ENCODE measurements around the gene FOXL3. TPM values are rescaled to one million over a fixed set of nuclear protein-coding genes. Genes with fewer than 3 reads are reported as not detected.

FOXL3 gene
- total and polyA plus RNA-seq, 2 experiments from 2014 or later, result not detected

GRCh38 chr7:315516-316265 is 25.7 kb downstream of the FOXL3 start:
- Histone ChIP-seq H3K36me3 (replicated peaks; ENCODE audit: insufficient read depth, low read depth) (no peaks in the 10 kb centered on the region), H3K27ac (no peak overlapping the region), H3K4me2 (no peak overlapping the region), H3K4me1 (ENCODE audit: insufficient read depth) (peaks cover 24% of the 10 kb centered on the region), H3K9me2 (replicated peaks; ENCODE audit: insufficient read depth) (no peaks in the 10 kb centered on the region), H3K27me3 (no peaks in the 10 kb centered on the region), H4K20me1 (ENCODE audit: insufficient read depth, poor library complexity, severe bottlenecking) (no peaks in the 10 kb centered on the region), H3K4me3 (no peak overlapping the region), H3K9me3 (ENCODE audit: low read depth) (no peaks in the 10 kb centered on the region), H2AFZ (no peak overlapping the region), H3K79me2 (no peaks in the 10 kb centered on the region)
- WGBS (ENCODE audit: low lambda C conversion rate, missing lambda C conversion rate), result 85% methylated on average over 16 of the region's 16 CpGs
- DNase-seq (ENCODE audit: low spot score), result no peak
- TF ChIP-seq EZH2 (IDR thresholded peaks at IDR 0.05; ENCODE audit: borderline replicate concordance), result no peak
- TF ChIP-seq, protein P1, sequence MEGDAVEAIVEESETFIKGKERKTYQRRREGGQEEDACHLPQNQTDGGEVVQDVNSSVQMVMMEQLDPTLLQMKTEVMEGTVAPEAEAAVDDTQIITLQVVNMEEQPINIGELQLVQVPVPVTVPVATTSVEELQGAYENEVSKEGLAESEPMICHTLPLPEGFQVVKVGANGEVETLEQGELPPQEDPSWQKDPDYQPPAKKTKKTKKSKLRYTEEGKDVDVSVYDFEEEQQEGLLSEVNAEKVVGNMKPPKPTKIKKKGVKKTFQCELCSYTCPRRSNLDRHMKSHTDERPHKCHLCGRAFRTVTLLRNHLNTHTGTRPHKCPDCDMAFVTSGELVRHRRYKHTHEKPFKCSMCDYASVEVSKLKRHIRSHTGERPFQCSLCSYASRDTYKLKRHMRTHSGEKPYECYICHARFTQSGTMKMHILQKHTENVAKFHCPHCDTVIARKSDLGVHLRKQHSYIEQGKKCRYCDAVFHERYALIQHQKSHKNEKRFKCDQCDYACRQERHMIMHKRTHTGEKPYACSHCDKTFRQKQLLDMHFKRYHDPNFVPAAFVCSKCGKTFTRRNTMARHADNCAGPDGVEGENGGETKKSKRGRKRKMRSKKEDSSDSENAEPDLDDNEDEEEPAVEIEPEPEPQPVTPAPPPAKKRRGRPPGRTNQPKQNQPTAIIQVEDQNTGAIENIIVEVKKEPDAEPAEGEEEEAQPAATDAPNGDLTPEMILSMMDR (IDR thresholded peaks at IDR 0.05; ENCODE audit: poor library complexity), result no peak
- no peak for TF ChIP-seq EZH2phosphoT487 (IDR thresholded peaks at IDR 0.05; ENCODE audit: low read depth, severe bottlenecking, unreplicated experiment)

- DNase-seq (ENCODE audit: low spot score), result no peak
- Histone ChIP-seq H3K4me3 (no peak overlapping the region), H3K4me2 (no peak overlapping the region), H3K27me3 (no peaks in the 10 kb centered on the region), H3K36me3 (replicated peaks; ENCODE audit: insufficient read depth, low read depth) (no peaks in the 10 kb centered on the region), H3K9me2 (replicated peaks; ENCODE audit: insufficient read depth) (no peaks in the 10 kb centered on the region), H3K27ac (peak overlapping the region; percentile 92), H3K4me1 (ENCODE audit: insufficient read depth) (peaks cover 36% of the 10 kb centered on the region), H3K79me2 (no peaks in the 10 kb centered on the region), H2AFZ (no peak overlapping the region), H4K20me1 (ENCODE audit: insufficient read depth, poor library complexity, severe bottlenecking) (no peaks in the 10 kb centered on the region), H3K9me3 (ENCODE audit: low read depth) (no peaks in the 10 kb centered on the region)
- WGBS (ENCODE audit: low lambda C conversion rate, missing lambda C conversion rate), result 94% methylated on average over 27 of the region's 27 CpGs
- TF ChIP-seq EZH2phosphoT487 (IDR thresholded peaks at IDR 0.05; ENCODE audit: low read depth, severe bottlenecking, unreplicated experiment) (no peak), EZH2 (IDR thresholded peaks at IDR 0.05; ENCODE audit: borderline replicate concordance) (no peak)
- TF ChIP-seq, protein P1 (IDR thresholded peaks at IDR 0.05; ENCODE audit: poor library complexity), result no peak
Observed at GRCh38 chr7:317643-318405, 27.9 kb downstream of the FOXL3 start.

- H3K4me1 ChIP-seq (ENCODE audit: insufficient read depth), result peaks cover 37% of the 10 kb centered on the region
- H3K27me3 ChIP-seq, result no peaks in the 10 kb centered on the region
- 73% methylated on average over 9 of the region's 9 CpGs for WGBS (ENCODE audit: low lambda C conversion rate, missing lambda C conversion rate)
- no peaks in the 10 kb centered on the region for H3K9me2 ChIP-seq (replicated peaks; ENCODE audit: insufficient read depth)
- peak overlapping the region; percentile 46 for H3K4me2 ChIP-seq
- H3K27ac ChIP-seq, result peak overlapping the region; percentile 92
- TF ChIP-seq EZH2phosphoT487 (IDR thresholded peaks at IDR 0.05; ENCODE audit: low read depth, severe bottlenecking, unreplicated experiment) (no peak), EZH2 (IDR thresholded peaks at IDR 0.05; ENCODE audit: borderline replicate concordance) (no peak)
- TF ChIP-seq, protein P1 (IDR thresholded peaks at IDR 0.05; ENCODE audit: poor library complexity), result no peak
- H3K79me2 ChIP-seq, result no peaks in the 10 kb centered on the region
- H4K20me1 ChIP-seq (ENCODE audit: insufficient read depth, poor library complexity, severe bottlenecking), result no peaks in the 10 kb centered on the region
- no peaks in the 10 kb centered on the region for H3K36me3 ChIP-seq (replicated peaks; ENCODE audit: insufficient read depth, low read depth)
- no peak overlapping the region for H3K4me3 ChIP-seq
- H3K9me3 ChIP-seq (ENCODE audit: low read depth), result no peaks in the 10 kb centered on the region
- no peak for DNase-seq (ENCODE audit: low spot score)
- H2AFZ ChIP-seq, result no peak overlapping the region
Observed at GRCh38 chr7:318476-318875, 28.5 kb downstream of the FOXL3 start.

Measured in hepatocyte (in vitro differentiated cells).